ENCODE measurements around the gene OSBPL10. TPM values are rescaled to one million over a fixed set of nuclear protein-coding genes. Genes with fewer than 3 reads are reported as not detected.

The OSBPL10 gene
- polyA plus RNA-seq, 2 of the 4 experiments (the other 2 are of a cell fraction): 9.2 to 17.0 TPM

GRCh38 chr3:31680072-31680870 lies 300.8 kb downstream of the OSBPL10 start:
- no peak overlapping the region for H3K4me2 ChIP-seq
- TF ChIP-seq ZC3H11A (IDR thresholded peaks at IDR 0.05) (no peak), TFCP2L1 (CRISPR knock-in tag; IDR thresholded peaks at IDR 0.05) (no peak), ESRRA (IDR thresholded peaks at IDR 0.05; ENCODE audit: borderline replicate concordance, low read length) (no peak), NPAS2 (CRISPR knock-in tag; IDR thresholded peaks at IDR 0.05; ENCODE audit: borderline replicate concordance) (no peak), NFE2L2 (conservative IDR thresholded peaks at IDR 0.05; ENCODE audit: low read length) (no peak), RFX5 (IDR thresholded peaks at IDR 0.05) (no peak), MYC (IDR thresholded peaks at IDR 0.05; ENCODE audit: borderline replicate concordance, low read length) (no peak), RCOR1 (IDR thresholded peaks at IDR 0.05; ENCODE audit: low read depth, low read length) (no peak), KDM5A (IDR thresholded peaks at IDR 0.05) (no peak), BHLHE40 (IDR thresholded peaks at IDR 0.05; ENCODE audit: low read depth, low read length) (no peak), JUNB (IDR thresholded peaks at IDR 0.05) (no peak)
- 74% methylated on average over 10 of the region's 10 CpGs for WGBS (ENCODE audit: missing lambda C conversion rate)
- H3K27ac ChIP-seq: no peak overlapping the region
- ATAC-seq (no peak), FAIRE-seq (no peak), DNase-seq (ENCODE audit: low read depth in 1 of 2, low spot score in 1 of 2) (no peak)
- POLR2A ChIA-PET: no interaction called here
- CTCF ChIA-PET: interaction anchor here (0.6 to 1.7 kb wide), 3 partner anchors 17 to 591 kb away, joined by 3 to 4 read pairs (median 3); no protein-coding TSS in a partner anchor
- no peaks in the 10 kb centered on the region for H3K9me3 ChIP-seq
- no peak overlapping the region for H3K4me3 ChIP-seq
- no peaks in the 10 kb centered on the region for H3K4me1 ChIP-seq

- H3K9me3 ChIP-seq: no peaks in the 10 kb centered on the region
- 75% methylated on average over 8 of the region's 8 CpGs for WGBS (ENCODE audit: missing lambda C conversion rate)
- FAIRE-seq (no peak), DNase-seq (ENCODE audit: low read depth in 1 of 2, low spot score in 1 of 2) (no peak), ATAC-seq (no peak)
- H3K4me2 ChIP-seq: no peak overlapping the region
- no peak for TF ChIP-seq CTCF (IDR thresholded peaks at IDR 0.05)
- no peak overlapping the region for H3K27ac ChIP-seq
- CTCF ChIA-PET: no interaction called here
- POLR2A ChIA-PET: no interaction called here
- H3K4me1 ChIP-seq: no peaks in the 10 kb centered on the region
- no peak overlapping the region for H3K4me3 ChIP-seq
These were observed 304.5 kb downstream of the OSBPL10 start for GRCh38 chr3:31676556-31676955.

- TF ChIP-seq CEBPB (IDR thresholded peaks at IDR 0.05): no peak
- no peak for TF ChIP-seq ELK1 (IDR thresholded peaks at IDR 0.05; ENCODE audit: low read depth, low read length)
- no peak for TF ChIP-seq PHF8 (IDR thresholded peaks at IDR 0.05; ENCODE audit: borderline replicate concordance, low read depth)
- TF ChIP-seq HOXA7 (CRISPR knock-in tag; IDR thresholded peaks at IDR 0.05): no peak
- TF ChIP-seq EHMT2 (IDR thresholded peaks at IDR 0.05; ENCODE audit: low read depth): no peak
- no peak for TF ChIP-seq CBX2 (IDR thresholded peaks at IDR 0.05; ENCODE audit: borderline replicate concordance, low read depth)
- TF ChIP-seq NFE2L2 (conservative IDR thresholded peaks at IDR 0.05; ENCODE audit: low read length): no peak
- no peak for TF ChIP-seq HEYL (CRISPR knock-in tag; IDR thresholded peaks at IDR 0.05)
- TF ChIP-seq CTCF (IDR thresholded peaks at IDR 0.05): no peak
- H3K9me3 ChIP-seq: no peaks in the 10 kb centered on the region
- DNase-seq (ENCODE audit: low read depth in 1 of 2, low spot score in 1 of 2) (no peak), ATAC-seq (no peak), FAIRE-seq (no peak)
- H3K4me2 ChIP-seq: no peak overlapping the region
- no peaks in the 10 kb centered on the region for H3K4me1 ChIP-seq
- 75% methylated on average over 1 of the region's 1 CpG for WGBS (ENCODE audit: missing lambda C conversion rate)
- CTCF ChIA-PET: interaction anchor here (0.6 kb wide), 1 partner anchor 70 kb away, joined by 3 read pairs; no protein-coding TSS in a partner anchor
- POLR2A ChIA-PET: interaction anchor here (0.5 kb wide), 1 partner anchor 30 kb away, joined by 12 read pairs; no protein-coding TSS in a partner anchor
- H3K4me3 ChIP-seq: no peak overlapping the region
- H3K27ac ChIP-seq: no peak overlapping the region
These were observed 307.1 kb downstream of the OSBPL10 start for GRCh38 chr3:31673950-31674349.

Measured in A549 (cell line).